ELF-1 (cell line): Measurements from ENCODE around the gene KIAA1328.

Source experiments
- DNase-seq: peaks from one replicate; pipeline ENCODE4 v3.0.0-alpha.2; 2016; ENCODE audit warnings: low read depth, low spot score

Gene KIAA1328

GRCh38 chr18:37276111-37276890, 447.4 kb downstream of the KIAA1328 start:
- no peak for DNase-seq

GRCh38 chr18:37277804-37278203, 448.9 kb downstream of the KIAA1328 start:
- DNase-seq = no peak
